Esophagus squamous epithelium (tissue), 5 donors: ENCODE data around the gene BBS10. TPM values are rescaled to one million over a fixed set of nuclear protein-coding genes. Genes with fewer than 3 reads are reported as not detected.
"Not testable (repeated sequence)": the region's sequence is repeated elsewhere in the genome, so short reads cannot be mapped to it uniquely, and the experiment has no call there.

Experiments
- DNase-seq: peaks from one replicate; lab custom pipeline; 2025; lab: John Stamatoyannopoulos, UW
- H3K27ac ChIP-seq, 4 donors: fragments of 200-600 bp; sonication (generic); one replicate each; pipeline ENCODE4 v1.5.1; 2016 to 2019; ENCODE audit warnings: mild to moderate bottlenecking in 1 of 4
- H3K27me3 ChIP-seq, 4 donors: fragments of 200-600 bp; sonication (generic); 1 replicate in 3 of 4; 2 replicates in 1 of 4; pipeline versions ENCODE4 v1.5.1 to v1.6.0; 2017 to 2021; ENCODE audit warnings: antibody characterized with exemption in 1 of 4
- H3K36me3 ChIP-seq, 3 donors: fragments of 200-600 bp; sonication (generic); one replicate each; pipeline ENCODE4 v1.5.1; 2016 to 2019
- H3K4me1 ChIP-seq, 3 donors: fragments of 200-600 bp; sonication (generic); one replicate each; pipeline ENCODE4 v1.5.1; 2017 to 2019
- H3K4me3 ChIP-seq, 4 donors: fragments of 200-600 bp; sonication (generic); 1 replicate in 3 of 4; 2 replicates in 1 of 4; pipeline ENCODE4 v1.5.1; 2016 to 2019; ENCODE audit warnings: mild to moderate bottlenecking in 2 of 4, moderate library complexity in 1 of 4
- H3K9me3 ChIP-seq, 3 donors: fragments of 200-600 bp; sonication (generic); one replicate each; pipeline ENCODE4 v1.5.1; 2016 to 2019
- POLR2A ChIP-seq, 4 donors: fragments of 450-650 bp; IDR thresholded peaks; one replicate each; pipeline ENCODE4 v1.6.1; 2017; ENCODE audit warnings: antibody characterized with exemption in 4 of 4, mild to moderate bottlenecking in 4 of 4, moderate library complexity in 3 of 4
- WGBS, 2 donors: methylation state at CpG; one replicate each; pipeline ENCODE4 v1.1.5; 2018; 5-methylcytosine and 5-hydroxymethylcytosine counted together
- intact Hi-C: fragments of 100-400 bp; cut with DNase I; formaldehyde crosslinking; loops from one replicate; pipeline ENCODE4 v1.15.0; 2022
- total RNA-seq, 4 donors: library from RNA; depleted of rRNA; stranded (reverse); fragments of >200 nt; gene quantifications; one replicate each; pipeline ENCODE4 v1.1.0, GENCODE V29; 2016
- TF ChIP-seq, protein P1 (sequence below), 6 experiments: fragments of 450-650 bp in 4 of 6; fragments of 200-600 bp in 2 of 6; sonication (generic) in 2 of 6; IDR thresholded peaks; one replicate each; pipeline ENCODE4 v1.5.1; 2016 to 2019; ENCODE audit warnings: antibody characterized with exemption in 6 of 6, mild to moderate bottlenecking in 4 of 6, moderate library complexity in 4 of 6
- donor health status: DM: yes; HTN: yes; CAD: no.

Gene BBS10
- total RNA-seq, 4 donors from 2014 or later, result 2.7 to 8.4 (median 5.4) TPM

DNA sequence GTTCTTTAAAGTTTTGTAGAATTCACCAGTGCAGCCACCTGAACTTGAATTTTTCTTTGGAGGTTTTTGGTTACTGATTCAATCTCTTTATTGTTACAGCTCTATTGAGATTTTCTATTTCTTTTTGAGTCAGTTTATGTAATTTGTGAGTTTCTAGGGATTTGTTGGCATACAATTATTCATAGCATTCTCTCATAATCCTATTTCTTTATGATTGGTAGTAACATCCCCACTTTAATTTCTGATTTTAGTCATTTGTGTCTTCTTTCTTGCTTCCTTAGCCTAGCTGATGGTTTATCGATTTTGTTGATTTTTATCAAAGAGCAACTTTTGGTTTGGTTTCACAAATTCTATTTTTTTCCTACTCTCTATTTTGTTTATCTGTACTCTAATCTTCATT lies 17.9 kb upstream of the BBS10 start:
- H3K4me3 ChIP-seq, result no peak overlapping the region
- TF ChIP-seq, protein P1, sequence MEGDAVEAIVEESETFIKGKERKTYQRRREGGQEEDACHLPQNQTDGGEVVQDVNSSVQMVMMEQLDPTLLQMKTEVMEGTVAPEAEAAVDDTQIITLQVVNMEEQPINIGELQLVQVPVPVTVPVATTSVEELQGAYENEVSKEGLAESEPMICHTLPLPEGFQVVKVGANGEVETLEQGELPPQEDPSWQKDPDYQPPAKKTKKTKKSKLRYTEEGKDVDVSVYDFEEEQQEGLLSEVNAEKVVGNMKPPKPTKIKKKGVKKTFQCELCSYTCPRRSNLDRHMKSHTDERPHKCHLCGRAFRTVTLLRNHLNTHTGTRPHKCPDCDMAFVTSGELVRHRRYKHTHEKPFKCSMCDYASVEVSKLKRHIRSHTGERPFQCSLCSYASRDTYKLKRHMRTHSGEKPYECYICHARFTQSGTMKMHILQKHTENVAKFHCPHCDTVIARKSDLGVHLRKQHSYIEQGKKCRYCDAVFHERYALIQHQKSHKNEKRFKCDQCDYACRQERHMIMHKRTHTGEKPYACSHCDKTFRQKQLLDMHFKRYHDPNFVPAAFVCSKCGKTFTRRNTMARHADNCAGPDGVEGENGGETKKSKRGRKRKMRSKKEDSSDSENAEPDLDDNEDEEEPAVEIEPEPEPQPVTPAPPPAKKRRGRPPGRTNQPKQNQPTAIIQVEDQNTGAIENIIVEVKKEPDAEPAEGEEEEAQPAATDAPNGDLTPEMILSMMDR (IDR thresholded peaks at IDR 0.05), result no peak
- no peak for TF ChIP-seq POLR2A (IDR thresholded peaks at IDR 0.05)
- intact Hi-C loops, result no loop called here
- DNase-seq, result no peak
- no peaks in the 10 kb centered on the region for H3K4me1 ChIP-seq
- WGBS, 2 donors, result 79 to 87% methylated on average over 1 of the region's 1 CpG
- no peaks in the 10 kb centered on the region for H3K27me3 ChIP-seq
- peaks cover 0 to 3% (median 0%) of the 10 kb centered on the region in 3 donors for H3K9me3 ChIP-seq
- H3K36me3 ChIP-seq, result peaks cover 0 to 79% (median 6%) of the 10 kb centered on the region in 3 donors
- no peak overlapping the region for H3K27ac ChIP-seq

DNA sequence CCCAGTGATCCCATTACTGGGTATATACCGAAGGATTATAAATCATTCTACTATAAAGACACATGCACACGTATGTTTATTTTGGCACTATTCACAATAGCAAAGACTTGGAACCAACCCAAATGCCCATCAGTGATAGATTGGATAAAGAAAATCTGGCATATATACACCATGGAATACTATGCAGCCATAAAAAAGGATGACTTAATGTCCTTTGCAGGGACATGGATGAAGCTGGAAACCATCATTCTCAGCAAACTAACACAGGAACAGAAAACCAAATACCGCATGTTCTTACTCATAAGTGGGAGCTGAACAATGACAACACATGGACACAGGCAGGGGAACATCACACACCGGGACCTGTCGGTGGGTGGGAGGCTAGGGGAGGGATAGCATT lies 15.9 kb upstream of the BBS10 start:
- not testable (repeated sequence) for H3K27ac ChIP-seq

DNA sequence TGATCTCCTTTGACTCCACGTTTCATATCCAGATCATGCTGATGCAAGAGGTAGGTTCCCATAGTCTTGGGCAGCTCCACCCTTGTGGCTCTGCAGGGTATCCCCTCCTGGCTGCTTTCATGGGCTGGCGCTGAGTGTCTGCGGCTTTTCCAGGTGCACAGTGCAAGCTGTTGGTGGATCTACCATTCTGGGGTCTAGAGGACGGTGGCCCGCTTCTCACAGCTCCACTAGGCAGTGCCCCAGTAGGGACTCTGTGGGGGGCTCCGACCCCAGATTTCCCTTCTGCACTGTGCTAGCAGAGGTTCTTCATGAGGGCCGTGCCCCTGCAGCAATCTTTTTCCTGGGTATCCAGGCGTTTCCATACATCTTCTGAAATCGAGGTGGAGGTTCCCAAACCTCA lies 12.1 kb upstream of the BBS10 start:
- WGBS, 2 donors, result 90 to 98% methylated on average over 6 of the region's 9 CpGs
- no peaks in the 10 kb centered on the region for H3K27me3 ChIP-seq
- intact Hi-C loops, result no loop called here
- no peak overlapping the region for H3K27ac ChIP-seq
- H3K36me3 ChIP-seq, result peaks cover 0 to 79% (median 6%) of the 10 kb centered on the region in 3 donors
- H3K9me3 ChIP-seq, result no peaks in the 10 kb centered on the region
- TF ChIP-seq, protein P1 (IDR thresholded peaks at IDR 0.05), result no peak
- no peak for TF ChIP-seq POLR2A (IDR thresholded peaks at IDR 0.05)
- DNase-seq, result no peak
- H3K4me1 ChIP-seq, result no peaks in the 10 kb centered on the region
- no peak overlapping the region for H3K4me3 ChIP-seq

More for the DNA sequence above, 15.9 kb upstream of the BBS10 start:
- WGBS, 2 donors, result 87 to 91% methylated on average over 5 of the region's 5 CpGs
- H3K9me3 ChIP-seq, H3K27me3 ChIP-seq, intact Hi-C loops, H3K4me3 ChIP-seq, DNase-seq, H3K4me1 ChIP-seq: not testable (repeated sequence)
- peaks cover 0 to 79% (median 12%) of the 10 kb centered on the region in 3 donors for H3K36me3 ChIP-seq

DNA sequence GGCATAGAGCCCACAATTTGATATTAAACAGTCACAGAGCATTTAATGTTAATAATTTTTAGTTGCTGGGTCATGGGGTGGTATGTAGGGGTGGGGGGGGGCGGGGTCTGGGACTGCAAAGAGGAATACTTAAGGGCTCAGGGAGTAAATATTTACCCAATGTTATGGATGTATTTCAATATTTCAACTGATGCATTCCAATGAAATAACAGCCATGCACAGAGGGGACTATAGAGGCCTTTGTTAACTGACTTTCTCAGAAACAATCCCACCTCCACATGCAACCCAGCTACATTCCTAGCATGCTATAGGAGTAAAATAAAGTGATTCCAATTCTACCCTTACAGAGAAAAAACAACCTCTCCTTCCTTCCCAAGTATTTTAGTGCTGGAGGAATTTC lies 7.9 kb upstream of the BBS10 start:
- DNase-seq, result no peak
- no peak overlapping the region for H3K27ac ChIP-seq
- intact Hi-C loops, result loop anchor here (10.0 kb wide), 1 partner anchor 99 kb away; no protein-coding TSS in a partner anchor
- H3K4me1 ChIP-seq, result no peaks in the 10 kb centered on the region
- 100% methylated on average over 1 of the region's 1 CpG; no CpG with 5 or more reads in 1 of the 2 donors for WGBS, 2 donors
- H3K9me3 ChIP-seq, result no peaks in the 10 kb centered on the region
- H3K4me3 ChIP-seq, result no peak overlapping the region
- peaks cover 0 to 73% (median 6%) of the 10 kb centered on the region in 3 donors for H3K36me3 ChIP-seq
- H3K27me3 ChIP-seq, result no peaks in the 10 kb centered on the region
- no peak for TF ChIP-seq POLR2A (IDR thresholded peaks at IDR 0.05)
- TF ChIP-seq, protein P1 (IDR thresholded peaks at IDR 0.05), result no peak

DNA sequence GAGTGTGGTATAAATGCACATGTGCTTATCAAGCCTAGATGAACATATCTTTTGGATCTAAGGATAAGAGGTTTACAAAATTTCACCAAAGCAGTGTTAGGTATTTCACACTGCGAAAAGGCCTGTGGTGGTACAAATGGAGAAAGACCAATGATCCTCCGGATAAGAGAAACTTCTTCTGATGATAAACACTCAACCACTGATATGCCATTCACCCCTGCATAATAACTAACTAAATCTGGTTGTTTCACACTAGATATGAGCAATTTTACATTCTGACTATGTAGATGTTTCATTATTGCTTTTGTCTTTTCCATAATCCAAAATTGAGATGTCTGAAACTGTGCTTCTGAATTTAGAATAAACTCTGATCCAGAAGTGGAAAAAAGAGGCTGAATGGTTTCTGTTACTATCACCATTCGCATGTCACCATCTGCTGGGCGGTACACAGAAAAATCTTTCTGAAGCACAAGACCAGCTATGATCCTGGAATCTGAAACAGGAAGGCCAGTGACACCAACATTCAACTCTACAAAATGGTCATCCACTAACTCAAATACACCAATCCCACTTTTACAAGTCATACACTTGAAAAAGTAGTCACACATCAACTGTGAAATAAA lies 1.3 kb downstream of the BBS10 start:
- intact Hi-C loops, result loop anchor here (10.0 kb wide), 1 partner anchor 312 kb away; the partner anchor contains the start of gene PHLDA1
- Histone ChIP-seq H3K27me3 (no peaks in the 10 kb centered on the region), H3K4me1 (peaks cover 13 to 38% (median 16%) of the 10 kb centered on the region in 3 donors), H3K9me3 (no peaks in the 10 kb centered on the region), H3K27ac (peak overlapping the region; percentile 84 to 95 (median 91)), H3K36me3 (no peaks in the 10 kb centered on the region), H3K4me3 (peak overlapping the region in 3 of 4 donors; percentile 68 to 94 (median 81))
- WGBS, 2 donors, result 40 to 43% methylated on average over 4 of the region's 4 CpGs
- no peak for DNase-seq
- TF ChIP-seq, protein P1 (IDR thresholded peaks at IDR 0.05), result peak in 2 of 6 experiments; percentile 9 to 49
- TF ChIP-seq POLR2A (IDR thresholded peaks at IDR 0.05), result no peak
